GM18951 (cell line): ENCODE data around the gene PRMT1.

Experiments
- POLR2A ChIP-seq: IDR thresholded peaks from 4 replicates; pipeline ENCODE4 v1.6.1; 2011; ENCODE audit warnings: mild to moderate bottlenecking; ENCODE audit not compliant: insufficient read length, insufficient read depth; ENCODE audit errors: extremely low read depth
- in situ Hi-C: fragments of 300-500 bp; cut with MboI; formaldehyde crosslinking; loops from one replicate; pipeline ENCODE4 v1.12.0; 2022; ENCODE audit warnings: low sequenced_read_pairs, mixed read lengths, inconsistent platforms; ENCODE audit not compliant: unreplicated experiment

Gene PRMT1

GRCh38 chr19:49641688-49642491, 35.2 kb upstream of the PRMT1 start, which contains the start of gene SCAF1:
TSS of gene SCAF1 (plus strand) at chr19:49642209. CDS start at chr19:49645027, 2,818 bp downstream.
- peak; percentile 44 for TF ChIP-seq POLR2A
- in situ Hi-C loops: no loop called here

- in situ Hi-C loops: no loop called here
- TF ChIP-seq POLR2A: no peak
Measured at GRCh38 chr19:49642492-49643035, 34.5 kb upstream of the PRMT1 start.

GRCh38 chr19:49643466-49643865, 33.6 kb upstream of the PRMT1 start:
- TF ChIP-seq POLR2A: no peak
- in situ Hi-C loops: no loop called here

GRCh38 chr19:49645592-49645991, 31.5 kb upstream of the PRMT1 start:
- in situ Hi-C loops: no loop called here
- TF ChIP-seq POLR2A: no peak

GRCh38 chr19:49645995-49646394, 31.1 kb upstream of the PRMT1 start:
- in situ Hi-C loops: no loop called here
- TF ChIP-seq POLR2A: no peak

- TF ChIP-seq POLR2A: no peak
- in situ Hi-C loops: no loop called here
Measured at GRCh38 chr19:49646586-49646985, 30.5 kb upstream of the PRMT1 start.

- in situ Hi-C loops: no loop called here
- no peak for TF ChIP-seq POLR2A
Measured at GRCh38 chr19:49651029-49651819, 25.8 kb upstream of the PRMT1 start.

GRCh38 chr19:49651820-49652550, 25.1 kb upstream of the PRMT1 start:
- no peak for TF ChIP-seq POLR2A
- in situ Hi-C loops: no loop called here

GRCh38 chr19:49652551-49653465, 24.3 kb upstream of the PRMT1 start:
- TF ChIP-seq POLR2A: no peak

GRCh38 chr19:49653466-49653806, 23.6 kb upstream of the PRMT1 start:
- in situ Hi-C loops: no loop called here
- TF ChIP-seq POLR2A: no peak

More at GRCh38 chr19:49652551-49653465, 24.3 kb upstream of the PRMT1 start:
- in situ Hi-C loops: no loop called here

- in situ Hi-C loops: no loop called here
- no peak for TF ChIP-seq POLR2A
Measured at GRCh38 chr19:49654581-49654980, 22.5 kb upstream of the PRMT1 start.

GRCh38 chr19:49655570-49656455, 21.3 kb upstream of the PRMT1 start:
- in situ Hi-C loops: no loop called here
- no peak for TF ChIP-seq POLR2A
